ENCODE results near the gene AGAP5. TPM values are rescaled to one million over a fixed set of nuclear protein-coding genes. Genes with fewer than 3 reads are reported as not detected.
"Not testable (repeated sequence)": the region's sequence is repeated elsewhere in the genome, so short reads cannot be mapped to it uniquely, and the experiment has no call there.

AGAP5 gene
- total and polyA plus RNA-seq, 8 donors, result 4.3 to 18.4 (median 7.7) TPM

GRCh38 chr10:73742454-73742734 is 44.5 kb upstream of the AGAP5 start:
- Histone ChIP-seq H3K27ac (no peak overlapping the region), H3K9me3 (no peaks in the 10 kb centered on the region), H3K4me1 (peaks cover 5 to 25% (median 9%) of the 10 kb centered on the region in 3 donors), H3K4me3 (no peak overlapping the region), H3K36me3 (peaks cover 0 to 8% (median 0%) of the 10 kb centered on the region in 3 donors), H3K27me3 (no peaks in the 10 kb centered on the region)
- no peak for DNase-seq
- ATAC-seq, result no peak
- 93% methylated on average over 5 of the region's 5 CpGs for WGBS, 2 donors
- FAIRE-seq, result no peak
- intact Hi-C loops (cut with DNase I), result no loop called here
- TF ChIP-seq CTCF (IDR thresholded peaks at IDR 0.05), result no peak

- H3K36me3 ChIP-seq; intact Hi-C loops (cut with DNase I); DNase-seq; H3K4me3 ChIP-seq; H3K27me3 ChIP-seq; H3K9me3 ChIP-seq; ATAC-seq; H3K27ac ChIP-seq; FAIRE-seq: not testable (repeated sequence)
- WGBS, 2 donors, result 96 to 97% methylated on average over 17 to 18 of the region's 18 CpGs
- H3K4me1 ChIP-seq, result peaks cover 5 to 18% (median 9%) of the 10 kb centered on the region in 3 donors
These were observed 42.8 kb upstream of the AGAP5 start for GRCh38 chr10:73740501-73741254.

- no peak for FAIRE-seq
- peak in 2 of 6 donors; percentile 38 to 52 for DNase-seq
- peaks cover 0 to 12% (median 0%) of the 10 kb centered on the region in 3 donors for H3K36me3 ChIP-seq
- no peak for TF ChIP-seq CTCF (IDR thresholded peaks at IDR 0.05)
- intact Hi-C loops (cut with DNase I), result no loop called here
- WGBS, 2 donors, result 81% methylated on average over 5 of the region's 5 CpGs
- H3K4me3 ChIP-seq, result no peak overlapping the region
- H3K27me3 ChIP-seq, result no peaks in the 10 kb centered on the region
- no peaks in the 10 kb centered on the region for H3K9me3 ChIP-seq
- H3K4me1 ChIP-seq, result peaks cover 0 to 7% (median 7%) of the 10 kb centered on the region in 3 donors
- H3K27ac ChIP-seq, result no peak overlapping the region
- ATAC-seq, result no peak
These were observed 36.9 kb upstream of the AGAP5 start for GRCh38 chr10:73734796-73735305.

- TF ChIP-seq CTCF (IDR thresholded peaks at IDR 0.05), result no peak
- Histone ChIP-seq H3K4me1 (peaks cover 0 to 7% (median 7%) of the 10 kb centered on the region in 3 donors), H3K36me3 (peaks cover 0 to 12% (median 0%) of the 10 kb centered on the region in 3 donors), H3K9me3 (no peaks in the 10 kb centered on the region), H3K27me3 (no peaks in the 10 kb centered on the region), H3K27ac (no peak overlapping the region), H3K4me3 (no peak overlapping the region)
- intact Hi-C loops (cut with DNase I), result no loop called here
- DNase-seq (peak in 2 of 6 donors; percentile 31 to 56), FAIRE-seq (no peak), ATAC-seq (no peak)
- WGBS, 2 donors, result 89% methylated on average over 15 to 16 of the region's 16 CpGs
These were observed 36.3 kb upstream of the AGAP5 start for GRCh38 chr10:73734028-73734720.

GRCh38 chr10:73732931-73733623 is 35.2 kb upstream of the AGAP5 start:
- Histone ChIP-seq H3K9me3 (no peaks in the 10 kb centered on the region), H3K4me1 (peaks cover 0 to 10% (median 7%) of the 10 kb centered on the region in 3 donors), H3K27me3 (no peaks in the 10 kb centered on the region), H3K27ac (no peak overlapping the region), H3K4me3 (no peak overlapping the region), H3K36me3 (peaks cover 0 to 12% (median 0%) of the 10 kb centered on the region in 3 donors)
- peak in 2 of 6 donors; percentile 39 to 82 for DNase-seq
- no peak for ATAC-seq
- 85% methylated on average over 75 to 84 of the region's 84 CpGs for WGBS, 2 donors
- FAIRE-seq, result no peak
- no peak for TF ChIP-seq CTCF (IDR thresholded peaks at IDR 0.05)
- intact Hi-C loops (cut with DNase I), result no loop called here

Measured in pancreas (tissue), 10 donors.